HepG2 (cell line): ENCODE data around the gene NFATC3. TPM values are rescaled to one million over a fixed set of nuclear protein-coding genes. Genes with fewer than 3 reads are reported as not detected.

Source experiments
- ATAC-seq: fragments of 200-7000 bp; cut with Tn5 transposase; 3 replicates; pipeline ENCODE4 v1.9.1; 2020; ENCODE audit warnings: mild to moderate bottlenecking, moderate library complexity
- BruUV-seq: library from RNA; stranded (reverse); fragments of 400-500 nt; replicated peaks from 2 replicates; lab custom pipeline; 2021; lab: Mats Ljungman, UMichigan
- CTCF ChIA-PET: fragments of 300-600 bp; formaldehyde crosslinking; extraction: SDS; loops from one replicate; lab custom pipeline; 2021; ENCODE audit warnings: low total read pairs, inconsistent platforms, low intra/inter-chr PET ratio; lab: Yijun Ruan, JAX
- POLR2A ChIA-PET: fragments of 350-600 bp; sonication (Branson Sonifier 250); formaldehyde crosslinking; loops from one replicate; lab custom pipeline; 2020; ENCODE audit warnings: antibody characterized with exemption, inconsistent platforms; lab: Yijun Ruan, JAX
- DNase-seq: peaks from one replicate; pipeline ENCODE4 v3.0.0-alpha.2; 2015; ENCODE audit warnings: low spot score
- FAIRE-seq: peaks from 3 replicates; lab custom pipeline; 2011; peaks lifted over from hg19 to GRCh38; lab: Jason Lieb, UNC
- H2AFZ ChIP-seq: one replicate; pipeline ENCODE4 v1.6.1; 2011; ENCODE audit warnings: low read length, inconsistent platforms
- H3K27ac ChIP-seq: fragments of 300-600 bp; 3 replicates; pipeline ENCODE4 v1.8.0; 2011; ENCODE audit warnings: mixed run types, mild to moderate bottlenecking, mixed read lengths, low read length, inconsistent platforms; ENCODE audit not compliant: insufficient read depth; ENCODE audit errors: extremely low read length
- H3K27me3 ChIP-seq, 2 experiments: fragments of 200-600 bp in 1 of 2; 2 replicates in 1 of 2; 3 replicates in 1 of 2; pipeline versions ENCODE4 v1.6.0 to v1.8.0; 2011; ENCODE audit warnings: low read length in 2 of 2, mild to moderate bottlenecking in 2 of 2, moderate library complexity in 2 of 2, inconsistent platforms in 1 of 2; ENCODE audit not compliant: insufficient read depth in 2 of 2, control insufficient read depth in 1 of 2
- H3K36me3 ChIP-seq, 2 experiments: fragments of 200-600 bp in 1 of 2; replicated peaks in 1 of 2; 2 replicates in 1 of 2; 3 replicates in 1 of 2; pipeline versions ENCODE4 v1.5.1 to v1.8.0; 2011; ENCODE audit warnings: low read length in 2 of 2, inconsistent platforms in 1 of 2; ENCODE audit not compliant: insufficient read depth in 2 of 2, control insufficient read depth in 1 of 2
- H3K4me1 ChIP-seq: 2 replicates; pipeline ENCODE4 v1.5.1; 2012; ENCODE audit warnings: low read length, inconsistent platforms; ENCODE audit not compliant: insufficient read depth
- H3K4me2 ChIP-seq: 2 replicates; pipeline ENCODE4 v1.6.0; 2011; ENCODE audit warnings: low read depth, low read length, inconsistent platforms
- H3K4me3 ChIP-seq, 3 experiments: fragments of 200-600 bp in 1 of 3; sonication (generic), shearing (Covaris generic) in 1 of 3; replicated peaks in 1 of 3; 2 replicates each; pipeline ENCODE4 v1.5.1; 2011 to 2016; ENCODE audit warnings: low read length in 3 of 3, inconsistent platforms in 2 of 3, low read depth in 2 of 3, mild to moderate bottlenecking in 2 of 3, control low read depth in 1 of 3, mixed read lengths in 1 of 3; ENCODE audit not compliant: insufficient read depth in 1 of 3
- H3K79me2 ChIP-seq: one replicate; pipeline ENCODE4 v1.6.1; 2011; ENCODE audit warnings: low read length, inconsistent platforms; ENCODE audit not compliant: insufficient read depth
- H3K9ac ChIP-seq: 2 replicates; pipeline ENCODE4 v1.6.0; 2011; ENCODE audit warnings: mild to moderate bottlenecking, low read depth, low read length, inconsistent platforms; ENCODE audit not compliant: insufficient read depth
- H3K9me3 ChIP-seq: 2 replicates; pipeline ENCODE4 v1.5.1; 2012; ENCODE audit warnings: mild to moderate bottlenecking, low read length
- H4K20me1 ChIP-seq: 2 replicates; pipeline ENCODE4 v1.6.0; 2011; ENCODE audit warnings: inconsistent platforms, mild to moderate bottlenecking, low read length, moderate library complexity; ENCODE audit not compliant: insufficient read depth
- FOXM1 ChIP-seq: sonication (generic); formaldehyde crosslinking; IDR thresholded peaks from 2 replicates; pipeline ENCODE4 v1.5.0; 2020; ENCODE audit warnings: missing genetic modification reagents
- MED1 ChIP-seq: sonication (generic); formaldehyde crosslinking; IDR thresholded peaks from 2 replicates; pipeline ENCODE4 v1.4.0; 2020; ENCODE audit warnings: missing genetic modification reagents
- SIX4 ChIP-seq: sonication (generic); formaldehyde crosslinking; IDR thresholded peaks from 2 replicates; pipeline ENCODE4 v1.4.0; 2020; ENCODE audit warnings: missing genetic modification reagents
- SNAI1 ChIP-seq: sonication (generic); formaldehyde crosslinking; IDR thresholded peaks from 2 replicates; pipeline ENCODE4 v1.5.0; 2020; ENCODE audit warnings: mild to moderate bottlenecking, missing genetic modification reagents, borderline replicate concordance
- SOX13 ChIP-seq, 3 experiments: fragments of 450-650 bp in 1 of 3; sonication (generic) in 1 of 3; formaldehyde crosslinking in 1 of 3; IDR thresholded peaks in 2 of 3; conservative IDR thresholded peaks in 1 of 3; 2 replicates each; pipeline versions ENCODE4 v1.5.0 to v1.6.1; 2016 to 2020; ENCODE audit warnings: antibody characterized with exemption in 1 of 3, mild to moderate bottlenecking in 1 of 3, missing compliant biosample characterization in 1 of 3, missing genetic modification reagents in 1 of 3, moderate library complexity in 1 of 3
- ZNF557 ChIP-seq: sonication (generic); formaldehyde crosslinking; IDR thresholded peaks from 2 replicates; pipeline ENCODE4 v1.4.0; 2020; ENCODE audit warnings: missing genetic modification reagents
- WGBS: methylation state at CpG from one replicate; pipeline ENCODE4 v1.1.6; 2017; ENCODE audit warnings: low lambda C conversion rate; 5-methylcytosine and 5-hydroxymethylcytosine counted together
- in situ Hi-C: cut with HindIII; loops from 2 replicates; pipeline ENCODE4 v1.10.0; 2017; ENCODE audit warnings: low pct_unique_long_range_greater_than_20kb; ENCODE audit not compliant: extremely low pct_ligation_motif_present
- intact Hi-C: fragments of 100-400 bp; cut with micrococcal nuclease; formaldehyde crosslinking; loops from one replicate; pipeline ENCODE4 v1.10.0; 2022; ENCODE audit not compliant: unreplicated experiment
- polyA plus RNA-seq, 8 experiments: library from polyadenylated mRNA; depleted of rRNA in 3 of 8; stranded (reverse) in 7 of 8; unstranded in 1 of 8; fragments of >200 nt; fragmentation: Illumina TruSeq in 4 of 8; extraction: Trizol in 4 of 8; gene quantifications; 2 replicates each; pipeline versions ENCODE4 v1.2.1 to v1.2.3, GENCODE V29; 2011 to 2016; ENCODE audit warnings: low read depth in 4 of 8, missing spikeins in 1 of 8, mixed read lengths in 1 of 8; ENCODE audit not compliant: insufficient read depth in 1 of 8
- total RNA-seq, 5 experiments: library from RNA; depleted of rRNA; stranded (reverse); fragments of >200 nt; fragmentation: Illumina TruSeq; extraction: Trizol; gene quantifications; 2 replicates each; pipeline ENCODE4 v1.2.3, GENCODE V29; 2016; ENCODE audit warnings: low read depth in 1 of 5
- TF ChIP-seq, protein P1 (sequence below): sonication (generic); formaldehyde crosslinking; IDR thresholded peaks from 2 replicates; pipeline ENCODE4 v1.4.0; 2020; ENCODE audit warnings: mild to moderate bottlenecking, missing genetic modification reagents
- TF ChIP-seq, protein P2 (sequence below): sonication (generic); formaldehyde crosslinking; IDR thresholded peaks from 2 replicates; pipeline ENCODE4 v1.5.0; 2020; ENCODE audit warnings: mild to moderate bottlenecking, missing genetic modification reagents

NFATC3 gene
- total and polyA plus RNA-seq, 2 of the 13 experiments (the other 11 are each of a cell fraction or from before 2014, with no cell fraction given), result 52.6 to 62.7 TPM

DNA sequence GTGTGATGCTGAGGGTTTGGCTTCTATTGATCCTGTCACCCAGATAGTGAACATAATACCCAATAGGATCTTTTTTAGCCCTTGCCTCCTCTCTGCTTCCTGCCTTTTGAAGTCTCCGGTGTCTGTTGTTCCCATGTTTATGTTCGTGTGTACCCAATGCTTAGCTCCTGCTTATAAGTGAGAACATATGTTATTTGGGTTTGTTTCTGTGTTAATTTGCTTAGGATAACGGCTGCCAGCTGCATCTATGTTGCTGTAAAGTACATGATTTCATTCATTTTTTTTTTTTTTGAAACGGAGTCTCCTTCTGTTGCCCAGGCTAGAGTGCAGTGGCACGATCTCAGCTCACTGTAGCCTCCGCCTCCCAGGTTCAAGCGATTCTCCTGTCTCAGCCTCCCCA lies 39.1 kb upstream of the NFATC3 start:
- POLR2A ChIA-PET, result no interaction called here

DNA sequence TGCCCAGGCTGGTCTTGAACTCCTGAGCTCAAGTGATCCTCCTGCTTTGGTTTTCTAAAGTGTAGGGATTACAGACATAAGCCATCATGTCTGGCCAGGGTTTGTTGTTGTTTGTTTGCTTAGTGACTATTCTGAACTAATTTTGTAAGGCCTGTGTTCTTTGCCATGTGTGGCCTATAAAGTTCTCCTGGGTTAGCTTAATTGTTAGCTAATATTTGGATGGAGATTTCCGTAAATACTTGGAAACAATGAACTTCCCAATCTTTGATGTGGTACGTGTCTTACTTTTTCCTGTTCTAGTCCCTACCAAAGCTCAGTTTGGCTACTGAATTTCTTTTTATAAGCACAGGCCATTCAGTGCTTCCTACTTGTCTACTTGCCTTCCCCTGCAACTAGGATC lies 37.2 kb upstream of the NFATC3 start:
- no peak for ATAC-seq
- Histone ChIP-seq H3K9me3 (no peaks in the 10 kb centered on the region), H3K36me3 (peaks cover 9 to 36% of the 10 kb centered on the region in 2 experiments), H2AFZ (no peak overlapping the region), H3K9ac (no peak overlapping the region), H3K27me3 (no peaks in the 10 kb centered on the region), H3K79me2 (no peaks in the 10 kb centered on the region), H3K4me3 (no peak overlapping the region), H3K4me1 (peaks cover 21% of the 10 kb centered on the region), H3K4me2 (no peak overlapping the region), H4K20me1 (no peaks in the 10 kb centered on the region), H3K27ac (no peak overlapping the region)
- 78% methylated on average over 2 of the region's 2 CpGs for WGBS
- POLR2A ChIA-PET, result interaction anchor here (0.9 kb wide), 2 partner anchors 25 to 32 kb away, joined by 3 read pairs; partner anchors contain the start of genes DDX28 and DUS2
- BruUV-seq, result no TSS peak
- in situ Hi-C loops (loop anchor here (10.0 kb wide), 2 partner anchors 163 to 233 kb away; partner anchors contain the start of gene NRN1L), intact Hi-C loops (no loop called here)
- CTCF ChIA-PET, result no interaction called here
- DNase-seq, result peak; percentile 15
- no peak for FAIRE-seq
- TF ChIP-seq SOX13 (IDR thresholded peaks at IDR 0.05) (no peak), SOX13 (CRISPR knock-in tag; conservative IDR thresholded peaks at IDR 0.05 in 1 of 2, IDR thresholded peaks at IDR 0.05 in 1 of 2) (peak in 1 of 2 experiments; percentile 29; a peak in 1 of 4 replicates), MED1 (CRISPR knock-in tag) (0 out of 2 replicates have a peak, but pooled peaks have one; percentile 20)
- TF ChIP-seq, protein P1, sequence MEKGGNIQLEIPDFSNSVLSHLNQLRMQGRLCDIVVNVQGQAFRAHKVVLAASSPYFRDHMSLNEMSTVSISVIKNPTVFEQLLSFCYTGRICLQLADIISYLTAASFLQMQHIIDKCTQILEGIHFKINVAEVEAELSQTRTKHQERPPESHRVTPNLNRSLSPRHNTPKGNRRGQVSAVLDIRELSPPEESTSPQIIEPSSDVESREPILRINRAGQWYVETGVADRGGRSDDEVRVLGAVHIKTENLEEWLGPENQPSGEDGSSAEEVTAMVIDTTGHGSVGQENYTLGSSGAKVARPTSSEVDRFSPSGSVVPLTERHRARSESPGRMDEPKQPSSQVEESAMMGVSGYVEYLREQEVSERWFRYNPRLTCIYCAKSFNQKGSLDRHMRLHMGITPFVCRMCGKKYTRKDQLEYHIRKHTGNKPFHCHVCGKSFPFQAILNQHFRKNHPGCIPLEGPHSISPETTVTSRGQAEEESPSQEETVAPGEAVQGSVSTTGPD (CRISPR knock-in tag), result no peak

More for the DNA sequence above, 39.1 kb upstream of the NFATC3 start:
- Histone ChIP-seq H3K27me3 (no peaks in the 10 kb centered on the region), H2AFZ (no peak overlapping the region), H4K20me1 (no peaks in the 10 kb centered on the region), H3K4me1 (0 out of 2 replicates have a peak, but pooled peaks cover 8% of the 10 kb centered on the region), H3K4me3 (no peak overlapping the region), H3K9ac (no peak overlapping the region), H3K79me2 (no peaks in the 10 kb centered on the region), H3K9me3 (no peaks in the 10 kb centered on the region), H3K36me3 (peaks cover 9 to 37% of the 10 kb centered on the region in 2 experiments), H3K27ac (no peak overlapping the region), H3K4me2 (no peak overlapping the region)
- WGBS, result 95% methylated on average over 7 of the region's 7 CpGs
- in situ Hi-C loops (loop anchor here (10.0 kb wide), 2 partner anchors 161 to 231 kb away; partner anchors contain the start of gene NRN1L), intact Hi-C loops (no loop called here)
- BruUV-seq, result no TSS peak
- CTCF ChIA-PET, result no interaction called here
- FAIRE-seq (no peak), ATAC-seq (no peak), DNase-seq (no peak)
- TF ChIP-seq, protein P2, sequence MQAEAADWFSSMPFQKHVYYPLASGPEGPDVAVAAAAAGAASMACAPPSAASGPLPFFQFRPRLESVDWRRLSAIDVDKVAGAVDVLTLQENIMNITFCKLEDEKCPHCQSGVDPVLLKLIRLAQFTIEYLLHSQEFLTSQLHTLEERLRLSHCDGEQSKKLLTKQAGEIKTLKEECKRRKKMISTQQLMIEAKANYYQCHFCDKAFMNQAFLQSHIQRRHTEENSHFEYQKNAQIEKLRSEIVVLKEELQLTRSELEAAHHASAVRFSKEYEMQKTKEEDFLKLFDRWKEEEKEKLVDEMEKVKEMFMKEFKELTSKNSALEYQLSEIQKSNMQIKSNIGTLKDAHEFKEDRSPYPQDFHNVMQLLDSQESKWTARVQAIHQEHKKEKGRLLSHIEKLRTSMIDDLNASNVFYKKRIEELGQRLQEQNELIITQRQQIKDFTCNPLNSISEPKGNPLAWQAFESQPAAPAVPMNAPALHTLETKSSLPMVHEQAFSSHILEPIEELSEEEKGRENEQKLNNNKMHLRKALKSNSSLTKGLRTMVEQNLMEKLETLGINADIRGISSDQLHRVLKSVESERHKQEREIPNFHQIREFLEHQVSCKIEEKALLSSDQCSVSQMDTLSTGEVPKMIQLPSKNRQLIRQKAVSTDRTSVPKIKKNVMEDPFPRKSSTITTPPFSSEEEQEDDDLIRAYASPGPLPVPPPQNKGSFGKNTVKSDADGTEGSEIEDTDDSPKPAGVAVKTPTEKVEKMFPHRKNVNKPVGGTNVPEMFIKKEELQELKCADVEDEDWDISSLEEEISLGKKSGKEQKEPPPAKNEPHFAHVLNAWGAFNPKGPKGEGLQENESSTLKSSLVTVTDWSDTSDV, result no peak
- TF ChIP-seq ZNF557 (CRISPR knock-in tag) (no peak), SIX4 (CRISPR knock-in tag) (no peak), FOXM1 (CRISPR knock-in tag) (no peak), SNAI1 (CRISPR knock-in tag) (no peak)
